HG03354 (cell line): Measurements from ENCODE around the gene STXBP5.

Experiments
- ATAC-seq: cut with Tn5 transposase; IDR thresholded peaks from one replicate; pipeline ENCODE4 v1.9.1; 2021; ENCODE audit warnings: mild to moderate bottlenecking; ENCODE audit not compliant: unreplicated experiment, poor library complexity, severe bottlenecking

STXBP5 gene

DNA sequence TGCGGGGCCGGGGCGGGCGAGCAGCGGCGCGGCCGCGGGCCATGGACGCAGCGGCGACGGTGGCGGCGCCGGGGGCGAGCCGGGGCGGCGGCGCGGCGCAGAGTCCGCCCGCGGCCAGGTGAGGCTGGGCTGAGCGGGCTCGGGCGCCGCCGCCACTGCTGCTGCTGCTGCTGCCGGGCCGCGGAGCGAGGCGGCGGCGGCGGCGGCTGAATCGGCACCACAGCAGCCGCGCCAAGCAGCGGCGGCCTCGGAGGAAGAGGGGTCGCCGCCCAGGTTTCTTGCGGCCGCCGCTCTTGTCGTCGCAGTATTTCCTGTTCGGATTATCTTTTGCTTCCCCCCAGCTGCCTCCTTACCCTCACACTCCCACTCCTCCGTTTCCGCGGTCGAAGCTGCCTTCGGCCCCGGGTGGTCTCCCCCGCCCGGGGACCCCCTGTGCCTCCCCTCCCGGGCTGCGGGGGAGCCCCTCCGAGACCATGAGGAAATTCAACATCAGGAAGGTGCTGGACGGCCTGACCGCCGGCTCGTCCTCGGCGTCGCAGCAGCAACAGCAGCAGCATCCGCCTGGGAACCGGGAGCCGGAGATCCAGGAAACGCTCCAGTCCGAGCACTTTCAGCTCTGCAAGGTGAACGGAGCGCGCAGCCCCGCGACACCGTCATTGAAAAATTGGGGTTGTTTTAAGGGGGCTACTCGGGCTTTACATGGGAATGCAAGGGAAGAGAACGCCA is at the start of gene STXBP5:
Gene STXBP5, plus strand, starts transcription at position 358 of the 726 bp plus-strand sequence. Its CDS starts 116 bp downstream, at position 474.
- peak; percentile 30 for ATAC-seq

DNA sequence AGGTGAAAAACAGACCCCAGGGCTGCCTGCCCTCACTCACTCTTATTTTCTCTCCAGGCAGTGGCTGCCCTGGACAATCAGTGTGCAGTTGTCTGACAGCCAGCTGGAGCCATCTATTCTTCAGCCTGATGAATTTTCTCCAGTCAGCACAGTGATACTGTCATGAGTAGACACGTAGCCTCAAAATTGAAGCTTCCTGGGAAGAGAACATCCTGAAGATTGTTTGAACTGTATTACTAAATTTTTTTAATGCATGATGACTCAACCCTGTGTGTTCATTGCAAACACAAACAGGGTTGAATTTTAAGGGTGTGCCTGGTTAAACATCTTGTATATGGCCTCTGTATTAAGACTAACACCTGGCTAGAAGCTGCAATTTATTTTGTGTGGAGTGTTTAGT is 49.8 kb upstream of the STXBP5 start:
- no peak for ATAC-seq

DNA sequence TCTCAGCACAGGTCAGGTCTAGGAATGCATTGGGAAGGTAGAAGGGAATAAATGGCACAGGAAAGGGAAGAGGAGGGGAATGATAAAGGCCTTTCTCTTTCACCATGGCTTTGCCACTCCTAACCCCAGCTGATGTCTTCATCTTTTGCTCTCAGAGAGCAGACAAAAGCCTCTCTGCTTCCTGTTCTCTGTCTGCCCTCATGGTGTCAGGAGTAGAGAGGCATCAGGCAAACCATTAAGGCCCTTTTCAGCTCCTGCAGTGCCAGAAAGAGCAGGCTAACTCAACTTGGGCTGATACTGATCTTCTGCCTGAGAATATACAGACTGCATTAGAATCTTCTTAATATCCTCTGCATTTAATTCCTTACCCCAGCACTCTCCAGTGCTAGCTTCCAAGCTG is 48.0 kb upstream of the STXBP5 start:
- ATAC-seq: no peak

DNA sequence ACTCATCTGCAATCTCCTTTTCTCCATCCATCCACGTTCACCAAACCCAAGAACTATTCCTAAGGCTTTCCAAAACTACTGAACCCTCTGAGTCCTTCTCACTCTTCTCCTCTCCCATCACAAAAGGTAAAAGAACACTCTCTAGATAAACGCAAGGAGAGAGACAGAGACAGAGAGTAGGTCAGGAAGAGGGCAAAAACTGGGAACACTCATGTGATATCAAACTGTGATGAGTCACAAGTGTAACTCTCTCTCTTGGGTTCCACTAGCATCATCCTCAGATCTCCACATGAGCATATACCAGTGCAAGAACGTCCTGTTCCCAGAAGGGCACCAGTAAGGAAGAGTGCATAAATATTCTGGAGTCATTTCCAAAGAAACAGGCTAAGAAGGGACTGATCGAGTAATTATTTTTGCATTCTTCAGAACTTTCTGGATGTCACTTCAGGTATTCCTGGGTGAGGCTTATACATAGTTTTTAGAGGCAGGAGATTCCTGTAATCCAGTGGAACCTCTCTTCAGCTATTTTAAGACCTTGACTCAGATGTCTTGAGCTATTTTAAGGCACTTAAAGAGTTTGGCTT is 47.3 kb upstream of the STXBP5 start:
- no peak for ATAC-seq

DNA sequence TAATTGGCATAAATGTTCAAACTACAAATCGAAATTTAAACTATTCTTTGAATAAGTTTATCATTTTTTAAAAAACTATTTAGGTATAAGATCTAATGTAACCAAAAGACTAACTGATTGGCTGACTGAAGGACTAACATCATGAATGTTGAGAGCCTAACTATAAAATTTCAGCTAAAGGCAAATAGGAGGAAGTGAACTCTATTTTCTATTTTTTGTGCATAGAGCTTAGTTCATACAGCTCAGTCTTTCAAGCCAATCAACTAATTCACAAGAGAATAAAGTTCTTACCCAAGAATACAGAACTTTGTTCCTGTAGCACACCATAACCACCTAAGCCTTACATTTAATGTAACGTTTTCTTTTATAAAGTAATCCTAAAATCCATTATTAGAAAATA is 46.3 kb upstream of the STXBP5 start:
- ATAC-seq: no peak

DNA sequence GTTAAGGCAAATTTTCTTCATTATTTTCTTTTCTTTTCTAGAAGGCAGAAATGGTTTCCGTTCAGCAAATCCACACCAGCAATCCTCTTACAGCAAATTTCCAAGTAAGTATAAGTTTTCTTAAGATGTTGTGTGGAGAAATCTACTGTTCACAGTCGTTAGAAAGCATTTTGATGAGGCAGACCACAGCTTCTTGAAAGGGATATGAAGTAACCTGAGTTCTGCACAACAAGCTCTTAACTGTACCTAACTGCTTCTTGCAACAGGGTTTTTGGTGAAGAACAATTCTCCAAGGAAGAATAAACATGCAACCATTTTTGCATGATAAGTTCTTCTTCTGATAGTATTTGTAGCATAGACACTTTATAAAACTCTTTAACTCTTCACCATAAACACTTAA is 45.3 kb upstream of the STXBP5 start:
- no peak for ATAC-seq

DNA sequence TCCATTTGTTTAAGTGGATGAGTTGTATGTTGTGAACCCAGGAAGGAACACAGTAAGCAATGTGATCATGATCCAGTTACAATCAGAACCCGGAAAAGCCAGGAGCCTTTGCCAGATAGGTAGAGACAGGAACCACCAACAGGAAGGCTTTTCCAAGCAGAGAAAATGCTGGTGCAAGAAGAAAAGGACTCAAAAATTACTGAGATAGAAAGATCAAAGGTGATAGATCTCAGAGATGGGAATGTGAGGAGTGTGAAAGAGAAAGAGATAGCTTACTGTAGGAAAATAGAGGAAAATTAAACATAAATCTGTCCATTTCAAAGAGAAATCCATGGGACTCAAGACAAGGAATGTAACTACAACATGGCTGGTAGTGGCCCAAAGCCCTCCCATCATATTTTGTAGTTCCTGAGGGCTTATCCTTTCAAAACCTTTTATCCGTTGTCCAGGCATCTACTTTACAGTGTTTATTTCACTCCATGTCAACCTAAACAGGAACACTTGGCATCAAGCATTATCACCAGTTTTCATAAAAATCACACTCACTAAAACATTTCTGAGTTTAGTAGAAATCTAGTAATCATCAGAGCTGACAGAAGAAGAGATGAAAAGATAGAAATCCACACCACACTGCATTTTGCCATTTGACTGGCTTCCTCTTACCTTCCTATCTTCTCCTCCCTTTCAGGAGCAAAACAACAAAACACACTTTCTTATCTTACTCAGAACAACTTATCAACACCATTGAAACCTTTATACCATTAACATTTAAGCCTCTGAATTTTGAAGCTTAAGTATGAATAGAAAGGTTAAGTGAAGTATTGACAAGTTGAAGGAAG is 44.5 kb upstream of the STXBP5 start:
- ATAC-seq: no peak

DNA sequence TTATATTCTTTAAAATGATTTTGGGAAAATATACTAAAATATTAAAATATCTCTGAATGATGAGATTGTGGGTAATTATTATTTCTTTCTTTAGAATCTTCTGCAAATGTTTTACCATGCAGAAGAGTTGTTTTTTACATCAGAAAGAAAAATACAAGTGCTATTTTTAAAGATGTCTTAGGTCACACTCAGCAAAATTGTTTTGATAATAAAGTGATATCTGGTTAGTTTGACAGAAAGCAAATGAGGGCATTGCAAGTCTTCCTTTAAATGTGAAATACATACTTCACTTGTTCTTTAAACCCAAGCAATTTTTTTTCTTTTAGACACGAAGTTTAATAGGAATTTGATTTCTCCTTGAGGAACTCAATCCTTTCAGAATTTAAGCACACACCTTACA is 43.6 kb upstream of the STXBP5 start:
- no peak for ATAC-seq

DNA sequence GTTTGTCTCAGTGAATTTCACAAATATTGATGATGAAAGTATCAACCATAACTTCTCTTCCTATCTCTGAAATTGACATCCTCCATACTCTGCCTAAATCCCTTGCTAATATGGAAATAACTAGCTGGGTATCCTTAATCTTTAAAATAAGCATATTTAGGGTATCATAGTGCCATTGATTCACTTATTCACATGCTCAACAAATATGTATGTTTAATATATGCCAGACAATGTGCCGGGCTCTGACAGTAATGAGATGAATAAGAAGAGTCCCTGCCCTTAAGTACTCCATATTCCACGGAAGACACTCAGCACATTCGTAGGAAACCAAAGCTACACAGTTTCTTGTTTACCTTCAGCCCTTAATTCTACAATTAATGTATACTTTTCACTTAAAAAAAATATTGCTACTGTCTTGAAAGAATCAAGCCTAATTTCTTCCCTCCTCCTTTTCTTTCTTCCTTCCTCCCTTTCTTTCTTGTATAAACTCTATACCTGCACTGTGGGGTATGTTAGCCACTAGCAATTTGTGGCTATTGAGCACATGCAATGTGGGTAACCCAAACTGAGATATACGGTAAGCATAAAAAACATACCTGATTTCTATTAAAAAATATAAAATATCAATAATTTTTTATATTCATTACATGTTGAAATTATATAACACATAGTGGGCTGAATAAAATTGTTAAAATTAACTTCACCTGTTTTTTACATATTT is 42.8 kb upstream of the STXBP5 start:
- ATAC-seq: no peak

DNA sequence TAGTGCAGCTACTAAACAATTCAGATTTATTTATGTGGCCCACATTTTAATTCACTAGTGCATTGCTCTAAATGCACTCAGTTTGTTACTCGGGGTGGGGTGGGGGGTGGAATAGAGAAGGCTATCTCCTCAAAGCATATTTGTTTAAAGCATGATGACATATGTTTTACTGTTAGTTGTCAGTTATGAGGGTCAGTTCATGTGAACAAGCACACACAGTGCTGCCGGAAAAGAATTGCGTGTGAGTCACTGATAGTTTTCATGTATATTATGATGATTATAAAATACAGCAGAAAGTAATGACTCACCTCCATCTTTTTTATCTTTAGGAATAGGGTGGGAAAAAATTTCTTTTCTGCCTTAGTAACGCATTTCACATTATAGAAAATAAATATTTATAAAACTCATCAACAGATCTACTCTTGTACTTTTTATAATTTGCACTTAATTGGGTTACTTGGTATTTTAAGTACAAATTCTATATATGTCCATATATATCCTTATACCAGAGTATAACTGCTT is 42.2 kb upstream of the STXBP5 start:
- ATAC-seq: no peak

DNA sequence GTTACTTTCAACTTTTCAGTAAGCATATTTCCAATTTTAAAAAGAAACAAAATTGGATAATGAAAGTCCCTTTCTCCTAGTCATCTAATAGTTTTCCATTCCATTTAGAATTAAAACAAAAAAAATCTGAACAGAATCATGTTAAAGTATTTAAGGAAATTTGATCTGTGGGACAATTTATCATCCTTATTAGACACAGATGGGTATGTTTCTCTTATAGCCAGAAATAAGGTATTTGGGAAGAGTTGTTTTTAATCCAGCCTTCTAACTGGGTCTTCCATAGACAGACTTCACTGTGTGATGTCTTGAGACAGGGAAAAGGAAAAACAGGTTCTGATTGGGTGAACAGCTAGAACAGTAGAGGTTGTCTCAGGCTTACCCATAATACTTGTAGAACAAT is 39.5 kb upstream of the STXBP5 start:
- no peak for ATAC-seq

DNA sequence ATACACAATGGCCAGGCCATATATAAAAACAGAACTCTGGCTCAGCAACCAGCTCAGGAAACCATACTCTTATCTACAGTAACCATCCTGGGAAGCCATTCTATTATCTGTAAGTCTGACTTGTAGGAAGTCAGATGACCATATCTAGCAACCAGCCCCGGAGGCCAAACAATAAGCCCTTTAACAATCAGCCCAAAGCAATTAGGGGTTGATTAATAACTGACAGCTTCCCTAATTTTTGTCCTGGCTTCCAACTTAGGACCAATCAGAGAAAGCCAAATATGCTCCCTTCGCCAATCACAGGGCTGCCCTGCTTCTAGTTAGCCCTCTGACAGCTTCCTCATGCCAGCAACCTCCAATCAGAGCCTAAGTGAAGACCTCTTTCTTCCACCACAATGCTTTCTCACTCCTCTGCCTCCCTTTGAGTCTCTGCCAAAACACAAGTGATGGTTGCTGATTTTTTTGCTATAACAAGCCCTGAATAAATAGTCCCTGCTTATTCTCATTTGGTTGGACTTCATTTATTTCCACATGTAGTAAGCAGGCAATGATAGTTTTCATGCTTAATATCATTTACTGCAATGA is 37.8 kb upstream of the STXBP5 start:
- ATAC-seq: no peak

DNA sequence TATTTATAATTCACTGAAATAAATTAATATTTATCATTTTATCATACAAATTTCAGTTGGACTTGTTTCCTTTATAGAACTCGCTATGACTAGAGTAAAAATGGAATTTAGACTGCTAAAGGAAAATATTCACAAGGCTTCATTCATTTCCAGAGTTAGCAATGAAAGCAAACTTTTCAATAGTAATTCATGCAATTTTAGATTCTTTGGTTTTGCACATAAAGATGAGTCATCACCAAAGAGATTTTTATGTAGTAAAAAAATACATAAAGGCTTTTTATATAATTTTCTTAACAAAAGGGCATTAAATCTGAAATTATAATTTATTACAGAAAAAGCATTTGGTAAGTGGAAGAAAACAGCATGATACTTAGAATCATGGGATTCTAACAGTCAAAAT is 37.2 kb upstream of the STXBP5 start:
- no peak for ATAC-seq

DNA sequence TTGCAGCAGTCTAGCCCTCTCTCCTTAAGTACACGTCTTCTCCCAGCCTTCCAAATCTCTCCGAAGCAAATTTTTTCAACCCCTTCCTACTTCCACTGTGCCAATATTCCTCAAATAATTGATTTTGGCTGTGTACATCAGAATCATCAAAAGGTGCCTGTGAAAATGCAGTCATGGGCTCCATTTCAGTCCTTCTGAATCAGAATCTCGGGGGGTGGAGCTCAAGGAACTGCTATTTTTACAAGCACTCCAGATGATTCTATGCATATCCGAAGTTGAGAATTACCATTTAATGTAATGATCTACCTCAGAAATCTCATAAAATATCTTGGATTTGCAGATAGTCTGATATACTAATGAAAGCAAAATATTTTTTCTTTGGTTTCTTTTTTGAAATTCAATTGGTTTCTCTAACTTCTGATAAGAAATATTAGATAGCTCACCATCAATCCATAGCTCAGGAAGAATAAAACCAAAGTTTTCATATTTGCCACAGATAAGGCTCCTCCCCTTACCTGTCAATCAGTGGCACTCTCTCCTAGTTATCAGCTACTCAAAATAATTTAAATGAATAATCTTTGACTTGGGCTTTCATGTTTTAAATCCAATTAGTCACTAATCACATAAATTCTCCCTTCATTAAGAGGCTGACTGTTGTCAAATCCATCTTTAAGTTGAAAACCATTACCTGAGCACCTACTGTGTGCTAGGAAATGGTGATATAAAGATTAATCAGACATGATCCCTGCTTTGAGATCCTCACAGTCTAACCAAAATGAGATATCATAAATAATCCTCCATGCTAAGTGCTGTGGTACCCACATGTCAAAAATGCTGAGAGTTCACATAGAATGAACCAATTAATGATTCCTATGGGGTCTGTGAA is 36.4 kb upstream of the STXBP5 start:
- no peak for ATAC-seq

DNA sequence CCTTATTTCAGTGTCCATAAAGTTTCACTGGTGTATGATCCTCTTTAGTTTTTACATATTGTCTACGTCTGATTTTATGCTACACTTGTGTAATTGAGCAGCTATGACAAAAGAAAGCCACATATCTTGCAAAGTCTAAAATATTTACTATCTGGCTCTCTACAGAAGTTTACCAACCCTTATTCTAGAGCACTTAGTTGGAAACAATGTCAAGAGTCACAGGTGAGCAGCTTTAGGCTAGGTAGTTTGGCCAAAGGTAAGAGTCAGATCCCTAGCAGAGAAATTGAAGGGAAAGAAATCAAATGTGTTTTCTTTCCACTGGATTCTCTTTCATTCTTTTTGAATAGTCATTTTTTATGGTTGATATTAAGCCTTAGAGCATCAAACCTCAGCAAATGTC is 34.7 kb upstream of the STXBP5 start:
- no peak for ATAC-seq

DNA sequence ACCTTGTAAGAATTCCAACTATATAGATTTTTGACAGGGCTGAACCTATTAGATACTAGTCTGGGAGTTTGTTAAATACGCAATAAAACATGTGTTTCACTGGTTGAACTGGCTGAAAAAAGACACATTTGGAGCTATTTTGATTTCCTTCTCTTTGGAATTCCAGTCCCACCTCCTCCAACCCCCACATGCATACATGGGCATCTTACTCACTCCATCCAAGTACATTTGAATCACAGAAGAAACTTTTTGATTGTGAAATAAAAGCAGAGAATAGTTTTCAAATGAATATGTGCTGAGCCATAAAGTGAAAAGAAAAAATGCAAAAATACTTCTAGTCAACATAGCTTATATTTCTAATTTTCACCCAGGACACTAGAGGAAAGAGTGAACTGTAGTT is 33.9 kb upstream of the STXBP5 start:
- no peak for ATAC-seq

DNA sequence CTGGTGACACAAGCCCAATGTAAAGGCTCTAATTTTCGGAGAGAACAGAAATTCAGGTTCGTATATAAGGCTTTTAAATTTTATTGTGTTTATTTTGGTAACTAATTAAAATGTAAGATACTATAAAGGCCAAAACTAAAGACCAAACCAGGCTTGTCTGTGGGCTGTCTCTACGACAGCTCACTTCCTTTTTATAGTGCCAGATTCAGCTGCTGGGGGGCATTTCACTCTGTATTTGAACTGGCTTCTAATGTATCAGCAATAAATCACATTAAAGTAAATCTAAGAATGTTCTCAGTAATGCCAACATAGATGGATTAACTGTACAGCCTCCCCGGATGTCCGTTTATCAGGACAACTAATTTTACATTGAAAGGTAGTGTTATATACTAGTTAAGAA is 31.1 kb upstream of the STXBP5 start:
- no peak for ATAC-seq

DNA sequence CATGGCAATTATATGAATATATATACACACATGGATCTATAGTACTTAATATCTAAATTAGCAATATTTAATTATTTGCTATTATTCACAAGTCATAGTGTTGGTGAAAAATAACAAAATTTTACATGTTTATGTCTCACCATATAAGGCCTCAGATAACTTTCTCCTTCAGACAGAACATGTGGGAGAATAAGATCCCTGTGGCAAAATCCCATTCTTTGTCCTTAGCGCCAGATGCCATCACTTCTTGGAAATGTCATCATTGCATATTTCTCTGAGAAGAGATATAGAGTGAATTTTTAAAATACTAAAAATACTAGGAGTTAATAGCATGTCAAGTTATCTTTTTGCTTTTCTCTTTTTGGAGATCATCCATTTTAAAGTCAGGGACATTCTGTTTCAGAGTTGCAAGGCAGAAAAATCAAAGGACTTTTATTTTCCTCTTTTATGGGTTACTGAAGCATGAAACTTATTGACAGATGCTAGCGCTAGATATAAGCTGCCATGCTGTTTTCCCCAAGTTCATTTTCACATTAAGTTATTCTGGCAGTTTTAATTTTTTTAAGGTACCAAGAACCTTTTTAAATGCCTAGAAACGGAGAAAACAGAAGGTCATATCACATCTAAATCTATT is 30.4 kb upstream of the STXBP5 start:
- no peak for ATAC-seq
